ENCODE results near the gene PIGS. TPM values are rescaled to one million over a fixed set of nuclear protein-coding genes. Genes with fewer than 3 reads are reported as not detected.

Gene PIGS
- total and polyA plus RNA-seq, 2 of the 13 experiments (the other 11 are each of a cell fraction or from before 2014, with no cell fraction given) = 31.7 to 42.6 TPM

- TF ChIP-seq IRF9 (CRISPR knock-in tag; IDR thresholded peaks at IDR 0.05; ENCODE audit: borderline replicate concordance) = no peak
- TF ChIP-seq ZNF569 (CRISPR knock-in tag; IDR thresholded peaks at IDR 0.05; ENCODE audit: borderline replicate concordance) = no peak
- no peak for TF ChIP-seq CSRNP2 (CRISPR knock-in tag; conservative IDR thresholded peaks at IDR 0.05; ENCODE audit: low read depth)
- no peak for TF ChIP-seq CEBPB (IDR thresholded peaks at IDR 0.05; ENCODE audit: borderline replicate concordance, low read depth, low read length)
- peak; percentile 44; the same call in 1 of the 2 replicates for TF ChIP-seq YEATS4 (CRISPR knock-in tag; IDR thresholded peaks at IDR 0.05; ENCODE audit: borderline replicate concordance)
- TF ChIP-seq TFE3 (CRISPR knock-in tag; IDR thresholded peaks at IDR 0.05) = no peak
- TF ChIP-seq PRMT3 (CRISPR knock-in tag; IDR thresholded peaks at IDR 0.05; ENCODE audit: borderline replicate concordance, low read depth) = no peak
- 0 out of 2 replicates have a peak, but pooled peaks have one; percentile 45 for TF ChIP-seq KDM1A (CRISPR knock-in tag; IDR thresholded peaks at IDR 0.05)
- 0 out of 2 replicates have a peak, but pooled peaks have one; percentile 3 for TF ChIP-seq HOXA3 (CRISPR knock-in tag; IDR thresholded peaks at IDR 0.05)
- TF ChIP-seq SIX1 (CRISPR knock-in tag; IDR thresholded peaks at IDR 0.05; ENCODE audit: borderline replicate concordance) = no peak
- TF ChIP-seq ATF7-NPFF (CRISPR knock-in tag; IDR thresholded peaks at IDR 0.05; ENCODE audit: low read depth) = no peak
- TF ChIP-seq HOXA9 (CRISPR knock-in tag; IDR thresholded peaks at IDR 0.05; ENCODE audit: borderline replicate concordance) = no peak
- TF ChIP-seq ZNF768 (CRISPR knock-in tag; IDR thresholded peaks at IDR 0.05) = peak; percentile 76; the same call in 1 of the 2 replicates
- TF ChIP-seq SP140L (CRISPR knock-in tag; IDR thresholded peaks at IDR 0.05; ENCODE audit: borderline replicate concordance) = no peak
- 0 out of 2 replicates have a peak, but pooled peaks have one; percentile 53 for TF ChIP-seq FOXO4 (CRISPR knock-in tag; conservative IDR thresholded peaks at IDR 0.05)
- TF ChIP-seq ZBTB3 (CRISPR knock-in tag; IDR thresholded peaks at IDR 0.05; ENCODE audit: borderline replicate concordance, low read depth) = no peak
- TF ChIP-seq ISL2 (CRISPR knock-in tag; IDR thresholded peaks at IDR 0.05) = no peak
- TF ChIP-seq HES4 (CRISPR knock-in tag; IDR thresholded peaks at IDR 0.05; ENCODE audit: borderline replicate concordance) = no peak
- TF ChIP-seq MYPOP (CRISPR knock-in tag; IDR thresholded peaks at IDR 0.05) = no peak
- TF ChIP-seq ZNF629 (CRISPR knock-in tag; conservative IDR thresholded peaks at IDR 0.05) = peak; percentile 79
- TF ChIP-seq SAFB2 (CRISPR knock-in tag; IDR thresholded peaks at IDR 0.05; ENCODE audit: borderline replicate concordance, low read depth) = no peak
- TF ChIP-seq ZNF430 (CRISPR knock-in tag; IDR thresholded peaks at IDR 0.05) = peak; percentile 70; the same call in 1 of the 2 replicates
Measured at GRCh38 chr17:28551421-28552175, 19.7 kb downstream of the PIGS start (continued).
